ENCODE results near the gene WDR4.
"Not testable (repeated sequence)": the region's sequence is repeated elsewhere in the genome, so short reads cannot be mapped to it uniquely, and the experiment has no call there.

Gene WDR4

GRCh38 chr21:42875811-42876210 is 3.5 kb downstream of the WDR4 start:
- not testable (repeated sequence) for DNase-seq

DNA sequence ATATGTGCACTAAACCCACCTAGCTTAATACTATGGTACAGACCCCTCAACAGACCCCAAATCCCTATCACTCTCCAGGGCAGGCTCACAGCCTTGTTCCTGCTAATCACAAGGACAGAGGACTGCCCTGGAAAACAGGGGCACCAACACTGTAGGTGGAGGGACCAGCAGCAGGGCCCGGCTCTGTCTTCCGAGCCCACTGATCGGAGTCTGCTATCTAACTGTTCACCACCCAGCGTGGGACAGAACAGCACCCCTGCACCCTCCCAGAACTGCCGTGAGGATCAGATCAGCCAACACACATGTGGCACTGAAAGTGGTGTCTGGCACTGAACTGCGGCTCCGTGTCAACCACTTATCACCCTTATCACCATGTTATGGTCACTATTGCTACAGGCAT is 6.2 kb downstream of the WDR4 start:
- no peak for DNase-seq

DNA sequence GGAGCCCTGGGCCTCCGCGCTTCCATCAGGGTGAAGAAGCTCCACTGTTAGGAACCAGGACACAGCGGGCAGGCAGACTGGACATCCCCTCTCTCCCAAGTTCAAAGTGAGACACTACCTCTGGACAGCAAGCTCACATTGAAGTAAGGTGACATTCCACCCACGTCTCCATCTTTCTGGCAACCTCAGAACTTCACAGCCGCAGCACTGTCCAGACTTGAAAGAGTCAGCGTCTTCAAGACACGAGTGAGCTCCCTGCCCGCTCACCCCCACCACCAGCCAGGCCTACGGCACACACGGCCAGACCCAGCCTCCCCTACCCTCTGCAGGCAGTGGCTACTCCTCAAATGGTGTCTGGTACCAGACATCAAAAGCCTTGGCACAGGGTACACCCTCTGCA is 11.1 kb downstream of the WDR4 start:
- no peak for DNase-seq

- no peak for DNase-seq
Observed at GRCh38 chr21:42865776-42866160, 13.6 kb downstream of the WDR4 start.

DNA sequence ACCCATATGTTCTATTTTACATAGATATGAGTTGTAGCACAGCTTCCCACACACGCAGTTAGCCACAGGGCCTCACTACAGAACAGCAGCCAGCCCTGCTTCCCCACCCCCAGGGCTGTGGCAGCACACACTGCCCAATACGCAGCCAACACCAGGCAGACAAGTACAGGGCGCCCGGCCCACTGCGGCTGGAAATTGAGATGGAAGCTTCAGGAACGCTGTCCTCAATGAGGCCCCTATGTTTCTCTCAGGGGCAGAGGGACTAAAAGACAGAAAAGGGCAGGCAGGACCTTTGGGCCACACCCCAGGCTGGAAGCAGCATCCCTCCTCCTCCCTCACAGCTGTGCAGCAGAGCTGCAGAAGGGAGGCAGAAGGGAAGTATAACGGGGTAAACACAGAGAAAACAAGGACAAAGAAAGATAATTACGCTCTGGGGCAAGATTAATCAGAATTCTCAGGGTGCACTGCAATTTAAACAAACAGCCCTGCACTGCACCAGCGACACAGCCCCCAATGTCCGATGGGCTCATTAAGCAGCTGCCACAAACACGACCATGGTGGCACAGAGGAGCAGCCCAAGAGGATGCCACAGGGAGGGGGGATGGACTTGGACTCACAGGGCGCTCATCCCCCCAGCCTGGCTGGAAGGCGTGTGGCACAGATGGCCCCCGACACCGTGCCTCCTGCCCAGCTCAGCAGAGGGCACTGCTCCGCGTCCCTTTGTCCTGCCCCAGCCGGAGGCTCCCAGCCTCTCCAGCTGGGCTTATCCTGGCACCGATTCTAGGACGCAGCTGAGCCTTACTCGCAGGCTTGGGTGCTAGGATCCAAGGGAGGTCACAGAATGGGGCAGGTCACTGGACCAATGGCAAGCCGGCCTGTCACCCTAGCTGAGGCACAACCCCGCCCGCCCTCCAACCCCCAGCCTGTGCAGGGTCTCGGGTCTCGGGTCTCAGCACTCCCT is 14.2 kb downstream of the WDR4 start:
- no peak for DNase-seq

DNA sequence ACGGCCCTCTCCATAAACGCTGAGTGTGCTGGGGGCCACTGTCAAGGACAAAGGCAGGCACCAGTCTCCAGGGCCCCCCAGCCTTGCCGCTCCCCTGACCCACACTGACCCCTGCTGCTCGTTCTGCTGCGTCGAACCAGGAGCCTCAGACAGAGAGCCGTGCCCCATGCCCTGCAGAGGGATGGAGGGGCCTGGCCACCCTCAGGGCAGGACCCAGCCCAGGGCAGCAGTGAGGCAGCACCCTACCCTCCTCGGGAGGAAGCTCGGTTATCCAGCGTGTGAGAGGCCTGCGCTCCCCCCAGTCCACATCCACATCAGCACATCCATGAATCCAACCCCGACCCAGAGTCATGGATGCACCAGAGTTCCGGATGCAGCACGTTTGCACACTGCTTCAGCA is 15.1 kb downstream of the WDR4 start:
- no peak for DNase-seq

DNA sequence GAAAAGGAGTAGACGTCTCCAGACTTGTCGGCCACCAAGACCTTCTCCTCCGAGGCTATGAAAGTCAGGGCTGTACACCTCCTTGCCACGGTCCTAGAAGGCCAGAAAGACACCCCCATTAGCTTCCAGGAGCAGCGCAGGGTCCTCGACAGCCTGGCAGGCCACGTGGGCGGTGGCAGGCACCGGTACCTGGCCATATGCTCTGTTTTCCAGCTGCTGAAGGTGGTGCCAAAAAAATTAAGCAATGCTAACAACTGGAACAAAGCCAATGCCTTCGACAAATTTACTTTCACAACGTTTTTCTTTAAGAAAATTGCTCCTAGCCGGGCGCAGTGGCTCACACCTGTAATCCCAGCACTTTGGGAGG is 15.9 kb downstream of the WDR4 start:
- DNase-seq, result no peak

DNA sequence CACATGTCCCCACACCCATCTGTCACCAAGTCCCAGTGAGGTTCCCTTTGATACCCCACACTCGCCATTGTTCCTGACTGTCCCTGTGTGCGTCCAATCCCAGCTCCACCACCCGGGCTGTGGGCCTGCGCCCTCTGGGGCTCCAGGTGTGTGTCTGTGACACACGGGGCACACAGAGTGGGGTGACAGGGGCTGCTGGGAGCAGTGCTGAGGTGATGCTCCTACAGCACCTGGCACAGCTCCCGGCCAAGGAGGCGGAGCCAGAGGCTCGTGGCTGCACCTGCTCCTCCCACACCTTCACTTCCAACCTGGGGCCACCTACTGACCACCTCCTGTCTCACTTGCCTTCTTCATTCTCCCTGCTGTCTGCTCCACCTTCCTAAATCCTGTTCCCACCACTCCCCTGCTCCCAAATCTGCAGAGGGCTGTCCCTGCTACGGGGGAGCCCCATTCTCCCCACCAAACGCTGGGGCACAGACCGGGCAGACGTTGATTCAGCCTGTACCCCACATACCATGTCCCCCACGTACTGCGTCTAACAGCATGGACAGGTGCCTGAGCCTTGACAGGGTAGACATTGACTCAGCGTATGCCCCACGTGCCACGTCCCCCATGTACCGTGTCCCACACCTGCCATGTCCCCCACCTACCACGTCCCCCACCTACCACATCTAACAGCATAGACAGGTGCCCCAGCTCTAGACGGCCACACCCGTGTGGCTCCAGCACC is 16.4 kb downstream of the WDR4 start:
- DNase-seq, result no peak

DNA sequence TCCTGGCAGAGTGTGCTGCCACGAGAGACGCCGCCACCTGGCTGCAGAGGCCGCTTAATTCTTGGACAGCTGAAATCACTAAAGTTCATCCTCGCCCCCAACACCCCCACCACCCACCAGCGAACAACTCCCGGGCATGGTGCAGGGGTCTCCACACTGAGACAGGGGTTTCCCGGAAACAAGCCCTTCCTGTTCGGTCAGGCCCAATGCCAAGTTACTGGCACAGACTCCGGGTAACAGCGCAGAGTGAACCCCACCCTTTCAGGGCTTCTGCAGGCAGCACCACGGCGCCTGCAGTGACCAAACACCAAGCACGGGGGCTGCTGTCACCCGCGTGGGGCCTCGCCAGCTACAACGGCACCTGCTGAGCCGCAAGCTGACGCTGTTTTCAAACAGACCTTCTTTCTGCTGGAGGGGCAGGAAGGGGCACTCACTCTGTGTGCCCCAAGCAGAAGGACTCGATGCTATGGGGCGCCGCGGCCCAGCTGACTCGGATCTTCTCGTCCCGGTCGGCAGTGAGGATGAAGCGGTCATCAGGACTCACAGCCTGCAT is 17.4 kb downstream of the WDR4 start:
- DNase-seq, result no peak

- no peak for DNase-seq
Observed at GRCh38 chr21:42861311-42861847, 18.0 kb downstream of the WDR4 start.

DNA sequence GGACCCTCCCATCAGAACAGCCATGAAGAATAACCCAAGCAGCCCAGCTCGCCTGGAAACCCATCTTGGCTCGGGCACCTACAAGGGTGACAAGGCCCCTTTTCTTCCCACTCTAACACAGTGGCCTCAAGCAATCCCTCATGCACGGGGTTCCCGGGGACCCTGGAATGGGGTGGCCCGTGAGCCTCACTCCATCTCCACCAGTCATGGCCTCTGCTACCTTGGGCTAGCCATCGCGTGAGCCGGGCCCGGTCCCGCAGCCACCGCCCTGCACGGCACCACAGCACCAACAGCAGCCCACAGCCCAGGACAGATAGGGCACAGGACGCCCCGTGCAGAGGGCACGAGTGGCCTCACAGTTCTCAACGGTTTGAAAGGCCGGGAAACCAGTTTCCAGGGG is 19.0 kb downstream of the WDR4 start:
- no peak for DNase-seq

- DNase-seq, result no peak
Observed at GRCh38 chr21:42859891-42860230, 19.5 kb downstream of the WDR4 start.

- DNase-seq, result no peak
Observed at GRCh38 chr21:42858957-42859890, 20.1 kb downstream of the WDR4 start.

DNA sequence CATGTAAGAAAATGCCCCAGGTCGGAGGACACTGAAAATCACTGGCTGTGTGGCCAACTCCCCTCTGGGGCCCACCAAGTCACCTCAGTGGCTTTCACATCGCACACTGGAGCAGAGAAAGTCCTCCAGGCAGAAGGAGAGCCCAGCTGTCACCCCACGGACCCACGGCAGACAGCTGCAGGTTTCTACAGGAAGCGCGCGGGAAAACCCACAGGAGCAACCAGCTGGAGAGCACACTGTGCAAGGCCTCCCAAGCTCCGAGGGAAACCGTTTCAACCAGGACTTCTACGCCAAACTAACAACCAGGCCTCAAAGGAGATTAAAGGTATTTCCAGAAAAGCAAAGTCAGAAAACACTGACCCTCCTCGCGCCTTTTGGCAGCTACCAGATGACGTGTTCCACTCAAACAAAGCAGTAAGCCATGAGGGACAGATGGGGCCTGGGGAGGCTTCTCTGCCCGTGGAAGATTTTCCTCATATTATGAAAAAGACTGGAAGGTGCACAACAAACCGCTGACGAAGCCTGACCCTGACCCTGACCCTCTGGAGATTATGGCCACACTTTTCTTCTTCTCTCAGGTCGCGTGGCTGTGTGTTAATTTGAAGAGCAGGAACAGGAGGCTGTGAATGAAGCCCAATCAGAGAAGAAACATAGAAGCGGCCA is 21.0 kb downstream of the WDR4 start:
- DNase-seq, result no peak

- no peak for DNase-seq
Observed at GRCh38 chr21:42857216-42857615, 22.1 kb downstream of the WDR4 start.

DNA sequence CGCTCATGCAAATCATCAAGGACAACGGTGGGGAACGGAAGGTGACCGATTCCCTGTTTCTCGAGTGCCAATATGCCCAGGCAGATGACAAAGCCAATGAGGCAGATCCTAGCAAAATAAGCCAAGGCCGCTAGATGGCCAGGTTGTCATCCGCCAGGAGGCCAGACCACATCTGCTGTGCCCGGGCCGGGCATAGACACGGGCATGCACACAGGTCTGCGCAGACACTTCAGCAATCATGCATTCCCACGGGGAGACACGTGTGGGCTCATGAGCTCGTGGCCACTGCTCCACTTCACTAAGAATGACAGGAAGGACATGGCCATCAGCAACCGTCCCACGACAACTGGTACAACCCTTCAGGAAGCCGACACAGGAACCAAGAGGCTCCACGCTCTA is 23.4 kb downstream of the WDR4 start:
- DNase-seq, result no peak

DNA sequence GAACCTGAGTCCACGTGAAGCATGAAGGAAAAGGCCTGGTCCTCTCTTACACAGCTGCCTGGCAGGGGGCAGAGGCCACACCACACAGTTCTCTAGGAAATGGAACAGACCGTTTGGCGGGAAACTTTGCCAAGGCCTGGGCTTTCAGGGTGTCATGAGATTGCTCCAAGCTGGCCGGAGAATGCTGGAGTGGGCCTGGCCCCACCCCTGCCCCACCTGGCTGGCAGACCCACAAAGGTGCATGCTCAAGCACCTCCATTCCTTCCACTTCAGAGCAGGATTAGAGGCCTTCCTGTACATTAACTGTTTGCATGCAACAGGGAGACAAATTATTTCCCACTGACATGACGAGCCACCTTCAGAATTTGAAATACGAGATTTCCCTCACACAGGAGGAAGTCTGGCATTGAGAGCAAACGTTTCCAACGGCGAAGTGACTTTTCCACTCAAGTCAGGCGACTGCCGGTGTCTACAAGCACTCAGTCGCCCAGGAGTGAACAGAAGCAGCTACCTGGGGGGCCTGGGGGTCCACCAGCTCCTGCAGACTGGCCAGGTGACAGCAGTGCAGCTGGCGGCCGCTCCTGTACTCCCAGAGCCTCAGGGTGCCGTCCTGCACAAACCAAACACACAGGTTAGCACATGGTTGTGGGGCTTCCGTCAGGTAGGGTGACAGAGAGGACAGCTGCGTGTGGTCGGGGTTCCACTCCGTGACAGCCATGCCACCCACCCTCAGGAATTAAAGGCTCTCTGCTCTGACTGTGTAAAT is 24.0 kb downstream of the WDR4 start:
- no peak for DNase-seq

DNA sequence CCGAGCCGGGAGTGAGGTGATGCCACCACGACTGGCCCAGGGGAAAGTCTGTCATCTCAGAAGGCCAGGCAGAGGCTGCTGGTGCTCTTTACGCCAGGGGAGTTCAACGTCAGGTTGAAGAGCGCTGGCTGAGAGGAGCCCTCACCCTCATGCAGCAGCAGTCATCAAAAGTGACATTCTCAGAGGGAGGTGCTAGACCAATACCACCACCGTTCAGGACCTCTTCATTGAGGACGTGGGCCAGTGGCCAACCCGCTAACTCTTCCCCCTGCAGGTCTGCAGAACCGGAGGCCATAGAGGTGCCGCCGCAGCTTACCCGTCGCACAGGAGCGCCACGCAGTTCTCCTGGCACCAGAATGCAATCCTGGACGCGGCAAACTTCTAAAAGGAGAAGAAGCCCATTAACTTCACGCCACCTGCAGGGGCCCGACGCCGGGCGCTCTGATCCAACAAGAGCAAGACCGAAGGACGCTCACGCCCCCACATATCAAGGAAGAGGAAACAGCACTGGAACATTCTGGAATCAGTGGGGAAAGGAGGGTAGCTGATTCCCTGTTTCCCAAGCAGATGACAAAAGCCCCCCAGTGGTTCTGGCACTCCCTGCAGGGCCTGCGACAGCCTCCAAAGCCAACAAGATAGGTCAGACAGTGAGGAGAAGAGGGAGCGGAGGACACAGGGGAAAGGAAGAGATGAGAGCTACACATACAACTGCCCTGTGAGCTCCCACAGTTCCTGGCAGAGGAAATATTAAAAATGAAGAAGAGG is 24.9 kb downstream of the WDR4 start:
- no peak for DNase-seq

DNA sequence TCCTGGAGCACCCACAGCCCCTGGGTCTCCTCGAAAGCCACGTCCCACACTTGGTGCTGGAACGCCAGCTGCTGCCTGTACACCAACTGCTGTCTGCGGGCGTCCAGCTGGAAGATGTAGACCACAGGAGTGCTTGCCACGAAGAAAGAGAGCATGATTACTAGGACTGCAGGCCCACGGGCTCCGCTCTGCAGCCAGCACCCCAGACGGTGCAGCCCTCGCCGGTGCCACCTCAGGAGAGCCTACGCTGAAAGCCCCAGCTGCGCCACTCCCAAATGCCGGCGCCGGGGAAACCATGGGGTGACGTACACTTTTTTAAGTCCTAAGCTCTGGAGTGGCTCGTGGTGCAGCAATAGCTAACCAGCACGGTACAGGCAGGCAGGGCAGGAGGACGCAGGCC is 25.7 kb downstream of the WDR4 start:
- no peak for DNase-seq

GRCh38 chr21:42852925-42853570 is 26.3 kb downstream of the WDR4 start:
- no peak for DNase-seq
